Osteocyte (in vitro differentiated cells): ENCODE data around the gene OTP. TPM values are rescaled to one million over a fixed set of nuclear protein-coding genes. Genes with fewer than 3 reads are reported as not detected.

Experiments used
- DNase-seq: peaks from one replicate; pipeline ENCODE4 v3.0.0; 2021; ENCODE audit warnings: mixed read lengths; ENCODE audit not compliant: unreplicated experiment; ENCODE audit errors: extremely low spot score
- H3K27ac Mint-ChIP-seq: one replicate; pipeline ENCODE4 v1.8.0; 2021; ENCODE audit warnings: mild to moderate bottlenecking, mixed read lengths; ENCODE audit not compliant: unreplicated experiment
- H3K27me3 Mint-ChIP-seq: one replicate; pipeline ENCODE4 v1.8.0; 2021; ENCODE audit warnings: mixed read lengths; ENCODE audit not compliant: unreplicated experiment
- H3K36me3 Mint-ChIP-seq: one replicate; pipeline ENCODE4 v1.8.0; 2021; ENCODE audit warnings: mixed read lengths; ENCODE audit not compliant: unreplicated experiment
- H3K4me1 Mint-ChIP-seq: one replicate; pipeline ENCODE4 v1.8.0; 2021; ENCODE audit warnings: mixed read lengths; ENCODE audit not compliant: unreplicated experiment
- H3K4me3 Mint-ChIP-seq: one replicate; pipeline ENCODE4 v1.8.0; 2021; ENCODE audit warnings: mild to moderate bottlenecking, moderate library complexity, mixed read lengths; ENCODE audit not compliant: unreplicated experiment
- H3K9me3 Mint-ChIP-seq: one replicate; pipeline ENCODE4 v1.8.0; 2021; ENCODE audit warnings: mixed read lengths; ENCODE audit not compliant: unreplicated experiment
- CTCF ChIP-seq: fragments of 200-600 bp; sonication (generic); IDR thresholded peaks from 2 replicates; pipeline ENCODE4 v1.5.0; 2021; ENCODE audit warnings: antibody characterized with exemption, mild to moderate bottlenecking, moderate library complexity
- total RNA-seq: library from RNA; stranded (reverse); gene quantifications from 2 replicates; pipeline ENCODE4 v1.2.1, GENCODE V29; 2021

OTP gene
- total RNA-seq, 1 donor from 2014 or later = not detected

GRCh38 chr5:77663090-77663863, 24.8 kb upstream of the OTP start:
- H3K9me3 Mint-ChIP-seq = no peaks in the 10 kb centered on the region
- H3K4me3 Mint-ChIP-seq = no peak overlapping the region
- no peaks in the 10 kb centered on the region for H3K36me3 Mint-ChIP-seq
- H3K27me3 Mint-ChIP-seq = peaks cover 29% of the 10 kb centered on the region
- DNase-seq = no peak
- no peaks in the 10 kb centered on the region for H3K4me1 Mint-ChIP-seq
- no peak overlapping the region for H3K27ac Mint-ChIP-seq
- TF ChIP-seq CTCF = no peak

- peaks cover 4% of the 10 kb centered on the region for H3K36me3 Mint-ChIP-seq
- no peaks in the 10 kb centered on the region for H3K4me1 Mint-ChIP-seq
- TF ChIP-seq CTCF = no peak
- no peak overlapping the region for H3K27ac Mint-ChIP-seq
- peaks cover 33% of the 10 kb centered on the region for H3K27me3 Mint-ChIP-seq
- H3K9me3 Mint-ChIP-seq = no peaks in the 10 kb centered on the region
- H3K4me3 Mint-ChIP-seq = no peak overlapping the region
- DNase-seq = no peak
Observed at GRCh38 chr5:77662635-77663034, 24.1 kb upstream of the OTP start.

- no peaks in the 10 kb centered on the region for H3K9me3 Mint-ChIP-seq
- H3K36me3 Mint-ChIP-seq = peaks cover 4% of the 10 kb centered on the region
- H3K27ac Mint-ChIP-seq = no peak overlapping the region
- no peak for TF ChIP-seq CTCF
- peaks cover 69% of the 10 kb centered on the region for H3K27me3 Mint-ChIP-seq
- no peak for DNase-seq
- H3K4me1 Mint-ChIP-seq = no peaks in the 10 kb centered on the region
- no peak overlapping the region for H3K4me3 Mint-ChIP-seq
Observed at GRCh38 chr5:77658662-77659061, 20.1 kb upstream of the OTP start.

GRCh38 chr5:77651343-77651742, 12.8 kb upstream of the OTP start:
- no peak for DNase-seq
- no peaks in the 10 kb centered on the region for H3K9me3 Mint-ChIP-seq
- no peak overlapping the region for H3K4me3 Mint-ChIP-seq
- TF ChIP-seq CTCF = no peak
- H3K4me1 Mint-ChIP-seq = no peaks in the 10 kb centered on the region
- H3K27me3 Mint-ChIP-seq = peaks cover 93% of the 10 kb centered on the region
- no peaks in the 10 kb centered on the region for H3K36me3 Mint-ChIP-seq
- H3K27ac Mint-ChIP-seq = no peak overlapping the region

GRCh38 chr5:77650686-77651085, 12.2 kb upstream of the OTP start:
- no peak for TF ChIP-seq CTCF
- H3K27ac Mint-ChIP-seq = no peak overlapping the region
- no peak overlapping the region for H3K4me3 Mint-ChIP-seq
- no peak for DNase-seq
- peaks cover 3% of the 10 kb centered on the region for H3K4me1 Mint-ChIP-seq
- peaks cover 92% of the 10 kb centered on the region for H3K27me3 Mint-ChIP-seq
- no peaks in the 10 kb centered on the region for H3K9me3 Mint-ChIP-seq
- no peaks in the 10 kb centered on the region for H3K36me3 Mint-ChIP-seq
